HepG2 (cell line): ENCODE measurements around the gene GLYR1. TPM values are rescaled to one million over a fixed set of nuclear protein-coding genes. Genes with fewer than 3 reads are reported as not detected.

ENCODE experiments used
- BRD4 ChIP-seq: sonication (generic); formaldehyde crosslinking; IDR thresholded peaks from 2 replicates; pipeline ENCODE4 v1.4.0; 2020; ENCODE audit warnings: missing genetic modification reagents
- KLF16 ChIP-seq, 2 experiments: sonication (generic) in 1 of 2; formaldehyde crosslinking in 1 of 2; IDR thresholded peaks; 2 replicates each; pipeline versions ENCODE4 v1.6.1 to v1.8.0; 2016 to 2023; ENCODE audit warnings: missing genetic modification reagents in 2 of 2, missing compliant biosample characterization in 1 of 2
- MIER3 ChIP-seq: IDR thresholded peaks from 2 replicates; pipeline ENCODE4 v1.6.1; 2016; ENCODE audit warnings: missing compliant biosample characterization, borderline replicate concordance
- POLR2G ChIP-seq: fragments of 200-400 bp; formaldehyde crosslinking; IDR thresholded peaks from 2 replicates; pipeline ENCODE4 v1.6.1; 2018; ENCODE audit warnings: mild to moderate bottlenecking, low read depth, low read length, moderate library complexity
- RFXANK ChIP-seq: IDR thresholded peaks from 2 replicates; pipeline ENCODE4 v1.6.1; 2016
- ZC3H13 ChIP-seq: sonication (generic); formaldehyde crosslinking; IDR thresholded peaks from 2 replicates; pipeline ENCODE4 v1.8.1; 2023; ENCODE audit warnings: mild to moderate bottlenecking, missing genetic modification reagents, moderate library complexity
- ZFP36L2 ChIP-seq: sonication (generic); formaldehyde crosslinking; IDR thresholded peaks from 2 replicates; pipeline ENCODE4 v1.4.0; 2020; ENCODE audit warnings: missing genetic modification reagents
- ZNF292 ChIP-seq: sonication (generic); formaldehyde crosslinking; IDR thresholded peaks from 2 replicates; pipeline ENCODE4 v1.8.1; 2022; ENCODE audit warnings: mild to moderate bottlenecking, low read depth, missing genetic modification reagents, borderline replicate concordance
- ZNF34 ChIP-seq: sonication (generic); formaldehyde crosslinking; IDR thresholded peaks from 2 replicates; pipeline ENCODE4 v1.4.0; 2020; ENCODE audit warnings: mild to moderate bottlenecking, missing genetic modification reagents, borderline replicate concordance
- ZSCAN9 ChIP-seq: IDR thresholded peaks from 2 replicates; pipeline ENCODE4 v1.6.1; 2016; ENCODE audit warnings: borderline replicate concordance
- polyA plus RNA-seq, 8 experiments: library from polyadenylated mRNA; depleted of rRNA in 3 of 8; stranded (reverse) in 7 of 8; unstranded in 1 of 8; fragments of >200 nt; fragmentation: Illumina TruSeq in 4 of 8; extraction: Trizol in 4 of 8; gene quantifications; 2 replicates each; pipeline versions ENCODE4 v1.2.1 to v1.2.3, GENCODE V29; 2011 to 2016; ENCODE audit warnings: low read depth in 4 of 8, missing spikeins in 1 of 8, mixed read lengths in 1 of 8; ENCODE audit not compliant: insufficient read depth in 1 of 8
- total RNA-seq, 5 experiments: library from RNA; depleted of rRNA; stranded (reverse); fragments of >200 nt; fragmentation: Illumina TruSeq; extraction: Trizol; gene quantifications; 2 replicates each; pipeline ENCODE4 v1.2.3, GENCODE V29; 2016; ENCODE audit warnings: low read depth in 1 of 5
- TF ChIP-seq, protein P1 (sequence below): IDR thresholded peaks from 2 replicates; pipeline ENCODE4 v1.6.1; 2016; ENCODE audit warnings: missing biosample characterization, missing genetic modification reagents, low read depth
- TF ChIP-seq, protein P2 (sequence below): sonication (generic); formaldehyde crosslinking; IDR thresholded peaks from 2 replicates; pipeline ENCODE4 v1.5.0; 2020; ENCODE audit warnings: mild to moderate bottlenecking, missing genetic modification reagents
- TF ChIP-seq, protein P3 (sequence below): sonication (generic); formaldehyde crosslinking; IDR thresholded peaks from 2 replicates; pipeline ENCODE4 v1.5.1; 2020; ENCODE audit warnings: missing genetic modification reagents, mild to moderate bottlenecking, borderline replicate concordance
- TF ChIP-seq, protein P4 (sequence below), 2 experiments: IDR thresholded peaks; 2 replicates each; pipeline ENCODE4 v1.6.1; 2011 to 2012; ENCODE audit warnings: low read length in 2 of 2, borderline replicate concordance in 1 of 2, low read depth in 1 of 2, mild to moderate bottlenecking in 1 of 2, moderate library complexity in 1 of 2
- TF ChIP-seq, protein P5 (sequence below): sonication (generic); formaldehyde crosslinking; IDR thresholded peaks from 2 replicates; pipeline ENCODE4 v1.4.0; 2020; ENCODE audit warnings: missing genetic modification reagents

The GLYR1 gene
- total and polyA plus RNA-seq, 2 of the 13 experiments (the other 11 are each of a cell fraction or from before 2014, with no cell fraction given): 28.3 to 48.7 TPM

DNA sequence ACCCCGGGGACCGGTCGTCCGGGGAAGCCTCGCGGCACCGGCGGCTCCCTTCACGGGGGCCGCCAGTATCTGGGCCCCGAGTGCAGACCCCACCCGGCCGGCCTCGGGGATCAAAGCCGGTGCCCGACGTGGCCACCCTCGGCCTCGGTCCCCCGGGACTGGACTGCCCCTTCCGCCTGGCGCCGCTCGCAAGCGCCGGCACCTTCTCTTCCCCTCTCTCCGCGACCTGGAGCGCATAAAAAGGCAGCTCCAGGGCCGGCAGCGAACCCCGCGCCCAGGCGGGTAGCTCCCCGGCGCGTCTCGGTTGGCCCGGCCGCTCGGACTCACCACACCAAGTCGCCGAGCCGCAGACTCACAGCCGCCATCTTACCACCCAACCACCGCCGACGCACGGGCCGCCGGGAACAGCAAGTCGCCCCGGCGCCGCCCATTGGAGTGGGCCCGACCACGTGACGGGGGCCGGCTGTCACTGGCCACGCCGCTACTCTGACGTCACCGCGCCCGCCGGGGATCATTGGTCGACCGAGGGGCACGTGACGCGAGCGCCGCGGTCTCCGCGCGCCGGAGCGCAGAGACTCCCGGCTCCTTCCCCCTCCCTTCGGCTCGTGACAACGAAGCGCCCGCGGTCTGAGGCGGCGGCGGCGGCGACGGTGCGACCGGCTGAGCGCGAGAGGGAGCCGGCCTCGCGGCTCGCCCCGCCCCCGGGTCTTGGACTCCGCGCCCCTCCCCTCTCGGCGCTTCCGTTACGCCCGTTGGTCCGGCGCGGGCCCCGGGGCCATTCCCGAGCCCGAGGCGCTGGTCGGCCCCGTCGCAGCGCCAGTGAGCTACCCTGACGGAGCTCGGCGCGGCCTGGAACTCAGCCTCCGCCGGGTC lies at the start of gene GLYR1, which contains the start of gene UBN1 (continued):
- TF ChIP-seq ZC3H13: peak; percentile 75
- no peak for TF ChIP-seq ZNF292 (CRISPR knock-in tag)
- TF ChIP-seq, protein P1, sequence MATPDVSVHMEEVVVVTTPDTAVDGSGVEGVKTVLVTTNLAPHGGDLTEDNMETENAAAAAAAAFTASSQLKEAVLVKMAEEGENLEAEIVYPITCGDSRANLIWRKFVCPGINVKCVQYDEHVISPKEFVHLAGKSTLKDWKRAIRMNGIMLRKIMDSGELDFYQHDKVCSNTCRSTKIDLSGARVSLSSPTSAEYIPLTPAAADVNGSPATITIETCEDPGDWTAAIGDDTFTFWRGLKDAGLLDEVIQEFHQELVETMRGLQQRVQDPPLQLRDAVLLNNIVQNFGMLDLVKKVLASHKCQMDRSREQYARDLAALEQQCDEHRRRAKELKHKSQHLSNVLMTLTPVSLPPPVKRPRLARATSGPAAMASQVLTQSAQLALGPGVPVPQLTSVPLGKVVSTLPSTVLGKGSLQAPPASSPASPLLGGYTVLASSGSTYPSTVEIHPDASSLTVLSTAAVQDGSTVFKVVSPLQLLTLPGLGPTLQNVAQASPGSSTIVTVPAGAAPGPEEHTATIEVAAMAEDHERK (CRISPR knock-in tag): peak; percentile 47; the same call in 1 of the 2 replicates
- TF ChIP-seq, protein P2, sequence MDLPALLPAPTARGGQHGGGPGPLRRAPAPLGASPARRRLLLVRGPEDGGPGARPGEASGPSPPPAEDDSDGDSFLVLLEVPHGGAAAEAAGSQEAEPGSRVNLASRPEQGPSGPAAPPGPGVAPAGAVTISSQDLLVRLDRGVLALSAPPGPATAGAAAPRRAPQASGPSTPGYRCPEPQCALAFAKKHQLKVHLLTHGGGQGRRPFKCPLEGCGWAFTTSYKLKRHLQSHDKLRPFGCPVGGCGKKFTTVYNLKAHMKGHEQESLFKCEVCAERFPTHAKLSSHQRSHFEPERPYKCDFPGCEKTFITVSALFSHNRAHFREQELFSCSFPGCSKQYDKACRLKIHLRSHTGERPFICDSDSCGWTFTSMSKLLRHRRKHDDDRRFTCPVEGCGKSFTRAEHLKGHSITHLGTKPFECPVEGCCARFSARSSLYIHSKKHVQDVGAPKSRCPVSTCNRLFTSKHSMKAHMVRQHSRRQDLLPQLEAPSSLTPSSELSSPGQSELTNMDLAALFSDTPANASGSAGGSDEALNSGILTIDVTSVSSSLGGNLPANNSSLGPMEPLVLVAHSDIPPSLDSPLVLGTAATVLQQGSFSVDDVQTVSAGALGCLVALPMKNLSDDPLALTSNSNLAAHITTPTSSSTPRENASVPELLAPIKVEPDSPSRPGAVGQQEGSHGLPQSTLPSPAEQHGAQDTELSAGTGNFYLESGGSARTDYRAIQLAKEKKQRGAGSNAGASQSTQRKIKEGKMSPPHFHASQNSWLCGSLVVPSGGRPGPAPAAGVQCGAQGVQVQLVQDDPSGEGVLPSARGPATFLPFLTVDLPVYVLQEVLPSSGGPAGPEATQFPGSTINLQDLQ (CRISPR knock-in tag): no peak
- TF ChIP-seq, protein P3, sequence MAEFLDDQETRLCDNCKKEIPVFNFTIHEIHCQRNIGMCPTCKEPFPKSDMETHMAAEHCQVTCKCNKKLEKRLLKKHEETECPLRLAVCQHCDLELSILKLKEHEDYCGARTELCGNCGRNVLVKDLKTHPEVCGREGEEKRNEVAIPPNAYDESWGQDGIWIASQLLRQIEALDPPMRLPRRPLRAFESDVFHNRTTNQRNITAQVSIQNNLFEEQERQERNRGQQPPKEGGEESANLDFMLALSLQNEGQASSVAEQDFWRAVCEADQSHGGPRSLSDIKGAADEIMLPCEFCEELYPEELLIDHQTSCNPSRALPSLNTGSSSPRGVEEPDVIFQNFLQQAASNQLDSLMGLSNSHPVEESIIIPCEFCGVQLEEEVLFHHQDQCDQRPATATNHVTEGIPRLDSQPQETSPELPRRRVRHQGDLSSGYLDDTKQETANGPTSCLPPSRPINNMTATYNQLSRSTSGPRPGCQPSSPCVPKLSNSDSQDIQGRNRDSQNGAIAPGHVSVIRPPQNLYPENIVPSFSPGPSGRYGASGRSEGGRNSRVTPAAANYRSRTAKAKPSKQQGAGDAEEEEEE (CRISPR knock-in tag): no peak
- no peak for TF ChIP-seq ZFP36L2 (CRISPR knock-in tag)
- TF ChIP-seq BRD4: peak; percentile 73; the same call in 1 of the 2 replicates
- TF ChIP-seq RFXANK: no peak
- no peak for TF ChIP-seq KLF16 (CRISPR knock-in tag; IDR thresholded peaks at IDR 0.05)
- TF ChIP-seq ZNF34 (CRISPR knock-in tag): no peak
- TF ChIP-seq ZSCAN9 (CRISPR knock-in tag): peak; percentile 29; the same call in 1 of the 2 replicates
- TF ChIP-seq POLR2G: peak; percentile 89
- TF ChIP-seq MIER3 (CRISPR knock-in tag): no peak; the same call in 1 of the 2 replicates
- TF ChIP-seq, protein P4, sequence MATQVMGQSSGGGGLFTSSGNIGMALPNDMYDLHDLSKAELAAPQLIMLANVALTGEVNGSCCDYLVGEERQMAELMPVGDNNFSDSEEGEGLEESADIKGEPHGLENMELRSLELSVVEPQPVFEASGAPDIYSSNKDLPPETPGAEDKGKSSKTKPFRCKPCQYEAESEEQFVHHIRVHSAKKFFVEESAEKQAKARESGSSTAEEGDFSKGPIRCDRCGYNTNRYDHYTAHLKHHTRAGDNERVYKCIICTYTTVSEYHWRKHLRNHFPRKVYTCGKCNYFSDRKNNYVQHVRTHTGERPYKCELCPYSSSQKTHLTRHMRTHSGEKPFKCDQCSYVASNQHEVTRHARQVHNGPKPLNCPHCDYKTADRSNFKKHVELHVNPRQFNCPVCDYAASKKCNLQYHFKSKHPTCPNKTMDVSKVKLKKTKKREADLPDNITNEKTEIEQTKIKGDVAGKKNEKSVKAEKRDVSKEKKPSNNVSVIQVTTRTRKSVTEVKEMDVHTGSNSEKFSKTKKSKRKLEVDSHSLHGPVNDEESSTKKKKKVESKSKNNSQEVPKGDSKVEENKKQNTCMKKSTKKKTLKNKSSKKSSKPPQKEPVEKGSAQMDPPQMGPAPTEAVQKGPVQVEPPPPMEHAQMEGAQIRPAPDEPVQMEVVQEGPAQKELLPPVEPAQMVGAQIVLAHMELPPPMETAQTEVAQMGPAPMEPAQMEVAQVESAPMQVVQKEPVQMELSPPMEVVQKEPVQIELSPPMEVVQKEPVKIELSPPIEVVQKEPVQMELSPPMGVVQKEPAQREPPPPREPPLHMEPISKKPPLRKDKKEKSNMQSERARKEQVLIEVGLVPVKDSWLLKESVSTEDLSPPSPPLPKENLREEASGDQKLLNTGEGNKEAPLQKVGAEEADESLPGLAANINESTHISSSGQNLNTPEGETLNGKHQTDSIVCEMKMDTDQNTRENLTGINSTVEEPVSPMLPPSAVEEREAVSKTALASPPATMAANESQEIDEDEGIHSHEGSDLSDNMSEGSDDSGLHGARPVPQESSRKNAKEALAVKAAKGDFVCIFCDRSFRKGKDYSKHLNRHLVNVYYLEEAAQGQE (IDR thresholded peaks at IDR 0.05; ENCODE audit: borderline replicate concordance in 1 of 2, low read depth in 1 of 2, low read length in 2 of 2): peak in 1 of 2 experiments; percentile 8; a peak in 1 of 4 replicates
- TF ChIP-seq, protein P5, sequence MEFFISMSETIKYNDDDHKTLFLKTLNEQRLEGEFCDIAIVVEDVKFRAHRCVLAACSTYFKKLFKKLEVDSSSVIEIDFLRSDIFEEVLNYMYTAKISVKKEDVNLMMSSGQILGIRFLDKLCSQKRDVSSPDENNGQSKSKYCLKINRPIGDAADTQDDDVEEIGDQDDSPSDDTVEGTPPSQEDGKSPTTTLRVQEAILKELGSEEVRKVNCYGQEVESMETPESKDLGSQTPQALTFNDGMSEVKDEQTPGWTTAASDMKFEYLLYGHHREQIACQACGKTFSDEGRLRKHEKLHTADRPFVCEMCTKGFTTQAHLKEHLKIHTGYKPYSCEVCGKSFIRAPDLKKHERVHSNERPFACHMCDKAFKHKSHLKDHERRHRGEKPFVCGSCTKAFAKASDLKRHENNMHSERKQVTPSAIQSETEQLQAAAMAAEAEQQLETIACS: no peak
